Activated CD4-positive, alpha-beta T cell treated with anti-CD3 and anti-CD28 coated beads, Interleukin-2, amount 50 U/mL, for 4 hours (primary cell): ENCODE results near the gene MTX3.

Source experiments
- DNase-seq, 2 experiments: peaks; one replicate each; pipeline ENCODE4 v3.0.0-alpha.2; 2020

MTX3 gene

DNA sequence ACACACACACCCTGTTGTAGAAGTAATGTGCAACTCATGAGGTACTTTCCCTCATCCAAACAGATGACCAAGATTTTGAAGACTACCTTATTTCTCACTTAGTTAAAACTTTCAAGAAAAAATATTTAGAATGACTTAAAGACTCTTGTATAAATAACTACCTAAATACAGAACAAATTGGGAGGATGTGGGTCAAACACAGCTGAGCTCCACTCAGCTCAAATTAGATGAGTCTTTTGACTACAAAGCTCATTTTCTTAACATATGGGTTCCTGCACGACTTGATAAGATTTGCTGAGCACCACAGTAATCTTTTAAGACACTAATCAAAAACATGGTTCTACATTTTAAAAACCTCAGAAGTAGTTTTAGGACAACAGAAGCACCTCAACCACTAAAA lies 8.9 kb downstream of the MTX3 start:
- no peak for DNase-seq

GRCh38 chr5:79976759-79977515 lies 14.1 kb downstream of the MTX3 start:
- DNase-seq: no peak

- no peak for DNase-seq
These were observed 15.6 kb downstream of the MTX3 start for GRCh38 chr5:79975422-79975821.

- DNase-seq: no peak
These were observed 16.2 kb downstream of the MTX3 start for GRCh38 chr5:79974886-79975285.

DNA sequence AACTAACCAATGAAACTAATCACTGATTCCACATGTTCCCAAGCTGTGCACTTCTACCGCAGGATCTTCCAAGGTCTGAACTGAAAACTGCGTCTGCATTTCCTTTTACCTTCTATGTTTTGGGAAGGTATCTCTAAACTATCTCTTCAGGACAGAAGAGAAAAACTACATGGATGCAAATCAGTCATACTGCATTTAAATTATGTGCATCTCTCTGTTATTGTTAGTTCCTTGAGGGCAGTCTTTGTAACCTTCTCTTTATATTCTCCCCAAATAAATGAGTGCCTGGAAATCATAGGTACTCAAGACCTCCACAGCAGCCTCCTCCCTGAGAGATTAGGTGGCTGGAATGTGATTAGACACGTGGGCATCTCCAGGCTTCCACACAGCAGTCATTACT lies 17.1 kb downstream of the MTX3 start:
- no peak for DNase-seq

- DNase-seq: no peak
These were observed 17.6 kb downstream of the MTX3 start for GRCh38 chr5:79973511-79973910.

GRCh38 chr5:79971156-79971555 lies 19.9 kb downstream of the MTX3 start:
- DNase-seq: no peak

GRCh38 chr5:79966448-79966847 lies 24.6 kb downstream of the MTX3 start:
- DNase-seq: no peak

- DNase-seq: no peak
These were observed 26.9 kb downstream of the MTX3 start for GRCh38 chr5:79964136-79964535.

DNA sequence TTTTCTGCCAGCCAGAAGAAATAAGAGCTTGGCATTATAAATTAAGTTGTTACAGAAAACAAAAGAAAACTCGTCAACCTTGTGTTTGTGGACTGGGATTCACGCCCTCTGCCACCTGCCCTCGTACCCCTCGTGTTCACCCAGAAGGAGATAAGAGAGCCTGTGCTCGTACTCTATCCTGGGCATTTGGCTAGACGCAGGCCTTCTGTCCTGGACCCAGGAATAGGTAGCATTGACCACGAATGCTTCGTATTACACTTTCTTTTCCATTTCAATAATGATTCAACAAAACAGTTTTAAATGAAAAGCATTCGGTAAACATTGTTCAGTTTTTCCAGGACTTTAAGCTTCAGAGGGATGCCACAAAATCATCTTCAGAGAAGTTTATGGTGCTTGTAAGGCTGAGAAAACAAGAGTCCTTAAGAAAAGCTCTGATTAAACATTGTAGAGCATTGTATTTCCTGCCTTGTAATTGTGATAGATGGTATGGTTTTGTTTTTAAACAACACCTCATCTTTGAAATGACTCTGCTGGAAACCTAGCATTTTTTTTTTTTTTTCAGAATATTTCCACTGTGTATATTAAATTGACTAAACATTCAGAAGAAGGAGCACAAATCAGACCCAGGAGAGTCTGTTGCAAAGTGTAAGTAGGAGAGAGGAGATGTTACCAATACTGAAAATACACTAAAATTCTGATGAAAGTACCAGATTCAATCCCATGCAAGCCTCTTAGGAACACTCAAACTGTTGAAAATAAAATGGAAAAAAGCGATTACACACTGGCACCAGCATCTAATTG lies 27.6 kb downstream of the MTX3 start:
- DNase-seq: no peak

DNA sequence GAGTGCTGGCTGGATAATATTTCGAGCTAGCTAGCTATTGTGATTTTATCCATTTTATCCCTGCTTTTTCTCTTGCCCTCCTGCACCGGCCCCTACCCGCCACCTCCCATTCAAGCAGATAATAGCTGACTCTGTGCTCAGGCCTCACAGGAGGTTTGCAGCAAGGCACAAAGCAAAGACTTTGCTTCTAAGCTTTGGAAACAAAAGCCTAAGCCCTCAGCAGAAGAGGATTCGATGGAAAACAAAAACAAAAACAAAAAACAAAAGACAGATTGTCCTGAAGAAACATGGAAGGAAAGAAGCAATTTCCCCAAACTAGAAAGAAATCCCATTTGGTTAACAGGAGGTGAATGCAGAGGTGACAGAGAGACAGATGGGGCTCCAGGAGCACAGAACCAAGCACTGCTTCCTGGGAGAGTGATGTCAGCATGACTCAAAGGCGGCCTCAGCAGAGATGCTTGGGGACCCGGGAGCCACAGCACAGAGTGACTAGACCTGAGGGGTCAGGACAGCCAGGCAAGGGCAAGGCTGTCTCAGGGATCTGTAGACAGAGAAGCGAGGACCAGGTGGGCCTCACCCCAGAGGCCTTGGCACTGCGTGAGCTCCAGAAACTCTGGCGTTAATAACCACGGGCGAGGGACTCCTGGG lies 28.4 kb downstream of the MTX3 start:
- DNase-seq: no peak

DNA sequence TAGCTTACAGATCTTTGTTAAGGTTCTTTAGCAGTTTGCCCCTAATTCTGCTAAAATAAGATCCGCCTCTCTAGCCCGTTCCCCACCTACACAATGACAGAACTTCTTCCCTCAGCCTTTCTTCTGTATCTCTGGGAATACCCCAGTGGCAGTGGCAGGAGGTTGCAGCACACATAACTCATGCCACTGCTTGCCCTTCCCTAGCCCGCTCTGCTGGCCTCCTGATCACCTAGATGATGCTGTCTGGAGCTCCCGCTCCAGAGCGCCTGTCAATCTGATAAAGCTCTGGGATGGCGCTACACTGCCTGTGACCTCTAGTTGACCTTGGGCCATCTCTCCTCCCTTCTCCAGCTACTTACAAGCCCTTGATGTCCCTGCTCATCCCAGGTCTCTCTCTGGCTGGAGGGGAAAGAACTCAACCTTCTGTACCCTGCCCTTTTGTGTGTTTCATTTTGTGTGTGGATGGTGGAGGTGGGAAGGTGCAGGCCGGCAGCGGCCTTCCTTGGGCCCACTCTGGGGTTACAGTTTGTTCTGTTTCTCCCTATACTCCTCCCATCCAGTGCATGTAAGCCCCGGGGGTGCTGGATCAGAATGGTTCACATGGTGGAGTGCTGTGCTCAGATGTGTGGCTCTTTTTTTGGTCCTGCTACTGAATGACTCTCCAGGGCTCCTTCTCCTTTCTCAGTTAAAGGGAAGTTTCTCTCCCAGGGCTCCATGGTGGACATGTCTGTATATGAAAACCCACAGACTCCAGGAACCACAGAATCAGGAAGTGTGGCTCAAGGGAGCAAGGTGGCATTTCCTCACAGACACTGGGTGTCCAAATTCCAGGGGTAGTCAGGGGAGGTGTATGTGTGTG lies 29.1 kb downstream of the MTX3 start:
- no peak for DNase-seq

GRCh38 chr5:79959407-79959806 lies 31.7 kb downstream of the MTX3 start:
- DNase-seq: no peak

DNA sequence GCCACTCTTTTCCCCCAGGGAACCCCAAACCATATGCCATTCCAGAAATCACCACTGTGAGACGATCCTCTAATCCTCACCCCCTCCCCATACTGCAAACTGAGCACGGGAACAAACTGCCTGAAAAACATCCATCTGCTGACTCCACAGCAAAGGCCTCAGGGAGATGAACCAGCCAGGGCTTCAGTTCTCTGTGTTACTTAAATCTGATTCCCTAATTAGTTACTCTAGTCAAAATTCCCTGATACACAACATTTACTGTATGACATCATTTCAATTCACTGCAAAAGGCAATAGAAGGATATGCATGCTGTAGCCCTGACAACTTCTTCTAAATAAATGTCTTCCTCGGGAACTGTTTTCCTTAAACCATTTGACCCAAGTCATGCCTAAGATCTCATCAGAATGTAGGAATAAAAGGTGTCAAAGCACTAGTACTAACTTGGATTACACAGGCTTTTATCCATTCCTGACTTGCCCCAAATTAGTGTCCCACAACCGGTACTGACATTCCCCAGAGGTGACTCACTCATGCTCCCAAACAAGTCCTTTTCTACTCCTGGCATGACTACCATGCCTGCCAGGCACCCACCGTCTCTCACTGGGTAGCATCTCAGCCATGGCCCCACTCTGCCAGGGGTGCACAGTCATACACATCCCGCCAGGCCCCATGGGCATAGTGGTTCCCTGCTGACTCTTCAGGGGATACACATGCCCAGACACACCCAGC lies 35.0 kb downstream of the MTX3 start:
- no peak for DNase-seq

- DNase-seq: no peak
These were observed 35.6 kb downstream of the MTX3 start for GRCh38 chr5:79955356-79955895.

GRCh38 chr5:79954620-79955019 lies 36.4 kb downstream of the MTX3 start:
- no peak for DNase-seq

DNA sequence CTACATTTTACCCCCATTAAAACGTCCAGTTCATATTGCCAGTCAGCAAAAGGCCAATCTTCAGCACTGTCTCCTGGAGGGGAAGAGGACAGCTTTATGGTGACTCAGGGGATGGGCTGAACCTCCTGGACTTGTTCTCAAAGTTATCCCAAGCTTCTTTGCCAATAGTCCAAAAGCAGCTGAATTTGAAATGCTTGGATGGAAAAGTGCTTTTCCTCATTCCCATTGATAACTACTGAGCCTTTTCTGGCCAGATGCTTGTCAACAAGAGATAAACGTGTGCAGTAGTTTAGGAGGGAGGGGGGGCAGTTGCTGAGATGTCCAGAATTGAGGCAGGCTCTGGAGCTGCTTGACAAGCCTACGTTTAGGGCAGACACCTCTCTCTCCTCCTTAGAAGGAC lies 43.5 kb downstream of the MTX3 start:
- no peak for DNase-seq

DNA sequence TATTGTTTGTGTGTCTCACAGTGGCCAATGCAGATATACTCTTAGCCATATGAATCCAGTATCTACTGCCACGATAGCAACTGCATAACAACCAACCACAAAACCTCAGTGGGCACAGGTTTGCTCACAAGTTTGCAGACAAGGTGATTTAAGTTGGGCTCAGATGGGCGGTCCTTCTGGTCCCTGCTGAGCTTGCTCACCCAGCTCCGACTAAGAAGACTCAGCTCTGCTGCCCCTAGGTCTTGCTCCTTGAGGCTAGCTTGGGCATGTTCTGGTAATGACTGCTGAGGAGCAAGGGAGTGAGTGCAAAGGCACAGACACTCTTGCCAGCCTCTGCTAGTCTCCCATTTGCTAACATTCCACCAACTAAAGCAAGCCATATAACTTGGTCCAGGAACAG lies 52.6 kb downstream of the MTX3 start:
- DNase-seq: no peak

- no peak for DNase-seq
These were observed 54.3 kb downstream of the MTX3 start for GRCh38 chr5:79936646-79937216.

DNA sequence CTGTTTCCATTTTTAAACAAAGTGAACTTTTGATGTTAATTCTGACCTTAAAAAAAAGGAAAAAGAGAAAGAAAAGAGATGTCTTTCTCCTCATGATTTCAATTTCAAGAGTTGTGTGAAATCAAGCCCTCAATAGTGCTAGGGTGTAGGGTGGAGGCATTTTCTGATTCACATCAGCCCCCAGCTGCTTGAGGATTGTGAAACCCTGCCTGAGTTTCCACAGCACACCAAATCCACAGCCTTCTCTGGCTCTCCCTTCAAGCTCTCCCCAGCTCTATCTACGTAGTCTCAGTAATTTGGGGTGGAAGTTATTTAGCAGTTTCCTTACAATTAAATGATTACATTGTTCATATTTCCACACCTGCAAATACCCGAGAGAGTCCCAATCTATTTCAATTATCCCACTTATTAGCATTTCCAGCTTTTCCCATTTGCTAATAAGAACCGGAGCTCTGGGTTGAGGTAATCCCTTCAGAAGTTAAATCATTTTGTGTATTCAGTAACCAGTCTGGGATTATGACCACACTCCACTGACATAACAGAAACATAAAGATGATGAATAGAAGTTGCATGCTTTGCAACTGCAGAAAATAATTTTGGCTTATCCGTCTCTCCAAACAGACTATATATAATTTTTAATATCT lies 54.9 kb downstream of the MTX3 start:
- DNase-seq: no peak

DNA sequence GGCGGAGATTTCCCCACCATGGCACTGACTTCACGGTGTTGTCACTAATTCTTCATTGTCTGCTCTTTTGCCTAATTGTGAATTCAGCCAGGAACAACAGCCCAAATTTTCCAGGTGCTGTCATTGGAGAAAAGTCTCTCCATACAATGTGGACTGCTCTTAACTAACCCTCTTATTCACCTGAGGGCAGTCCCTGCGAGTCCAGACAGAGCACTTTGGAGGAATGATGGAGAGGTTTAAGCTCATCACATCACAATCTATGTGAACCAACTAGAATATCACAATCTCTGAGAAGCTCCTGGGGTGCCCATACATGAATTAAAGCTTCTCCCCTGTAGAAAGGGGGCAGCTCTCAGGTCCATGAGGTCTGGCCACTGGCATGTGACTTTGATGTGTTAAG lies 56.4 kb downstream of the MTX3 start:
- DNase-seq: no peak
